Fibroblast of the conjunctiva (primary cell): ENCODE data around the gene GALK2.
"Not testable (repeated sequence)": the region's sequence is repeated elsewhere in the genome, so short reads cannot be mapped to it uniquely, and the experiment has no call there.

ENCODE experiments used
- DNase-seq: peaks from one replicate; pipeline ENCODE4 v3.0.0-alpha.2; 2010; ENCODE audit warnings: low read depth

The GALK2 gene

GRCh38 chr15:49164865-49165264 is 5.2 kb upstream of the GALK2 start:
- no peak for DNase-seq

- DNase-seq: no peak
Measured at GRCh38 chr15:49168016-49168415, 2.0 kb upstream of the GALK2 start.

- no peak for DNase-seq
Measured at GRCh38 chr15:49171790-49172189, 1.7 kb downstream of the GALK2 start.

GRCh38 chr15:49174902-49175301 is 4.9 kb downstream of the GALK2 start:
- DNase-seq: no peak

GRCh38 chr15:49175582-49176397 is 5.7 kb downstream of the GALK2 start:
- DNase-seq: not testable (repeated sequence)

GRCh38 chr15:49178497-49178896 is 8.4 kb downstream of the GALK2 start:
- DNase-seq: no peak

GRCh38 chr15:49179433-49180190 is 9.6 kb downstream of the GALK2 start:
- no peak for DNase-seq

GRCh38 chr15:49182128-49182527 is 12.1 kb downstream of the GALK2 start:
- no peak for DNase-seq

GRCh38 chr15:49183741-49184140 is 13.7 kb downstream of the GALK2 start:
- not testable (repeated sequence) for DNase-seq

GRCh38 chr15:49185473-49185872 is 15.4 kb downstream of the GALK2 start:
- no peak for DNase-seq

GRCh38 chr15:49187549-49188245 is 17.6 kb downstream of the GALK2 start:
- DNase-seq: no peak

- DNase-seq: no peak
Measured at GRCh38 chr15:49188933-49189332, 18.9 kb downstream of the GALK2 start.

- no peak for DNase-seq
Measured at GRCh38 chr15:49189631-49190030, 19.6 kb downstream of the GALK2 start.

- DNase-seq: no peak
Measured at GRCh38 chr15:49190586-49190985, 20.5 kb downstream of the GALK2 start.

- DNase-seq: no peak
Measured at GRCh38 chr15:49191892-49192291, 21.8 kb downstream of the GALK2 start.

GRCh38 chr15:49196856-49197255 is 26.8 kb downstream of the GALK2 start:
- no peak for DNase-seq

GRCh38 chr15:49199666-49200065 is 29.6 kb downstream of the GALK2 start:
- DNase-seq: no peak

GRCh38 chr15:49200347-49200746 is 30.3 kb downstream of the GALK2 start:
- no peak for DNase-seq

GRCh38 chr15:49208102-49208501 is 38.1 kb downstream of the GALK2 start:
- DNase-seq: not testable (repeated sequence)

GRCh38 chr15:49212897-49213296 is 42.9 kb downstream of the GALK2 start:
- DNase-seq: no peak

- DNase-seq: no peak
Measured at GRCh38 chr15:49215768-49216739, 46.0 kb downstream of the GALK2 start.
